HG03097 (cell line): ENCODE data around the gene GIMAP7.
A peak's percentile ranks its signal among the peaks of the same experiment; 100 is the strongest.
"Not testable (repeated sequence)": the region's sequence is repeated elsewhere in the genome, so short reads cannot be mapped to it uniquely, and the experiment has no call there.

Source experiments
- ATAC-seq: cut with Tn5 transposase; IDR thresholded peaks from one replicate; pipeline ENCODE4 v1.9.1; 2021; ENCODE audit not compliant: unreplicated experiment, low FRiP score

GIMAP7 gene

GRCh38 chr7:150514748-150515222, at the start of gene GIMAP7:
TSS of gene GIMAP7 (plus strand) at chr7:150514872. CDS start at chr7:150519975, 5,103 bp downstream.
- ATAC-seq: peak; percentile 65

DNA sequence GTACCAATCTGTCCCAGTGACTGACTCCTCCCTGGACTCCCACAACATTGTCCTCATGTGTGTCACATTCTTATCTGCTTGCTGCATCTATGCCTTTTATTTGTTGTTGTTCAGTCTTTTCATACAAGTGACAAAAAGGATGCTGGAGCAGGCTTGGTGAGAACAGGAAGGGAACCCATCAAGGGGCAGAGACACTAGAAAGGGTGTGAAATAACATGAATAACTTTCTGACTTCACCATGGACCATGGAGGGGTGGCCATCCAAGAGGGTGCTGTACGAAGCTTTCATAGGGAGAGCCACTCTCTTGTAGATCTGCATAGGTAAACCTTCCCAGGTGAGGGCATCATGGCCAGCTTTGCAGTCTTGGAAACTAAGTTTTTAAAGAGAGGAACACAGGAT, 49.7 kb upstream of the GIMAP7 start:
- no peak for ATAC-seq

DNA sequence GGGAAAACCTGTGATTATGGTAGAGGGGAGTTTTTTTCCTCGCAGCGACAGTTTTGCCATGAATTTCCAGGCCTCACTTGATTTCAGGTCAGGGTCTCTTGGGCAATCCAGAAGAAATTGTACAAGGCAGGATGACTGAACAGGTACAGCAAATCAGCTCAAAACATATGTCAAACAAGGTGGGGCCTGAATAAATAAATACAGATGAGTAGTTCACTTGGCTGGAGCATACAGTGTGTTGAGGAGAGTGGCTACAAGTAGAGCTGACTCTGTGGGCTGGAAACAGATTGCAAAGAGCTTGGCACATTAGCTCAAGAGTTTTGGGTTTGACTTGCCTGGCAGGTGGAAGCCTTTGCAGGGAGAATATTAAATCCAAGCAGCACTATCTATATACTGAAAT, 49.3 kb upstream of the GIMAP7 start:
- no peak for ATAC-seq

DNA sequence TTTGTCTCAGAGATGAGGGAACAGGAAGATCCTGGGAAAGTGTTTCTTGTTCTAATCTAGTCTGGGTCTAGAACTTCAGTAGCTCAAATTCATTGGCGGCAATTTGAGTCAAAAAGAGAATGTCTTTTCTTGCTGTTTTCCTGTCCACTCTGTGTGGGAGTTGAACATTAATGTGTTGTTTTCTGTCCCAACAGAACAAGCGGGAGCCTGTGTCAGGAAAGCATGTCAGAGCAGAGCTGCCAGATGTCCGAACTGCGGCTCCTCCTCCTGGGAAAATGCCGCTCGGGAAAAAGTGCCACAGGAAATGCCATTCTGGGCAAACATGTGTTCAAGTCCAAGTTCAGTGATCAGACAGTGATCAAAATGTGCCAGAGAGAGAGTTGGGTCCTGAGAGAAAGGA, 48.2 kb upstream of the GIMAP7 start:
- no peak for ATAC-seq

DNA sequence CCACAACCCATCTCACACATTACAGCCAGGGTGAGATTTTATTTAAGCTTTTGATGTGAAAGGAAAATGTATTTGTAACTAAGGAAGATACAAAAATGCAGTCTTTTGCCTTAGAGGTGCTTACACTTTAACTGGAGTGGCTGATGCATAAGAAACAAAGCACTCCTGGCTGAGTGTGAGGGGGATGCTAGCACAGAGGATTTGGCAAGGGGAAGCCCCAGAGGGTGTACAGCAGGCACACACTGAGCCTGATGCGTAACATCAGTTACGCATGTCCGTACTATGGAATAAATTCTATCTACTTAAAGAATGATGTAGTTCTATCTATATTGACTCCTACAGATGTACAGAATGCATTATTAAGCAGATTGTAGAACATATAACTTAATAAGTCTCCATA, 46.4 kb upstream of the GIMAP7 start:
- no peak for ATAC-seq

GRCh38 chr7:150471886-150472285, 42.8 kb upstream of the GIMAP7 start:
- no peak for ATAC-seq

DNA sequence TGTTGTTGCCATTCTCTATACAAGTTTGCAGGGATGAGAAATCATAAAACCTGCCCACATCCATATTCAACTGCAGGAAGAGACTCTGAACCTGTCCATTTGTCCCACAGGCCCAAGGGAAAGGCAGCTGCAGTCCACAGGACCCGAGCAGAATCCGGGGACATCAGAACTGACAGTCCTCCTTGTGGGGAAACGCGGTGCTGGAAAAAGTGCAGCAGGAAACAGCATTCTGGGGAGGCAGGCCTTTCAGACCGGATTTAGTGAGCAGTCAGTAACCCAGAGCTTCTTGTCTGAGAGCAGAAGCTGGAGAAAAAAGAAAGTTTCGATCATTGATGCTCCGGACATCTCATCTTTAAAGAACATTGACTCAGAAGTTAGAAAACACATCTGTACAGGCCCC, 40.8 kb upstream of the GIMAP7 start:
- no peak for ATAC-seq

DNA sequence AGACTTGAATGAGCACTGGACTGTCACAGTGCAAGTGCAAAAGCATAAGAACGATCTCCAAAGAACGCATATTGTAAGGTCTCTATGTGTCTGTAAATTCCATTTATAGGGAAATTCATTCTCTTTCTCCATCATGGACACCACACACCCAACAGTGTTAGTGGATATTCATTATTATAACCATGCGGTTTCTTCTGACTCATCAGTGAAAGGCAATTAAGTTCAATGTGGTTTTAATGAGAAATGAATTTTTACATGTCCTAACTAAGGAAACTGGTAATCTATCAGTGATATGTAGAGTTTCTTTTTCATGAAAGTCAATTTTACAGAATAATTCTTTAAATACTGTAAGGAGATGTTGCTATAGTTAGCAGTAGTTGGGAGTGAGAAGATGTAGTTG, 38.4 kb upstream of the GIMAP7 start:
- no peak for ATAC-seq

DNA sequence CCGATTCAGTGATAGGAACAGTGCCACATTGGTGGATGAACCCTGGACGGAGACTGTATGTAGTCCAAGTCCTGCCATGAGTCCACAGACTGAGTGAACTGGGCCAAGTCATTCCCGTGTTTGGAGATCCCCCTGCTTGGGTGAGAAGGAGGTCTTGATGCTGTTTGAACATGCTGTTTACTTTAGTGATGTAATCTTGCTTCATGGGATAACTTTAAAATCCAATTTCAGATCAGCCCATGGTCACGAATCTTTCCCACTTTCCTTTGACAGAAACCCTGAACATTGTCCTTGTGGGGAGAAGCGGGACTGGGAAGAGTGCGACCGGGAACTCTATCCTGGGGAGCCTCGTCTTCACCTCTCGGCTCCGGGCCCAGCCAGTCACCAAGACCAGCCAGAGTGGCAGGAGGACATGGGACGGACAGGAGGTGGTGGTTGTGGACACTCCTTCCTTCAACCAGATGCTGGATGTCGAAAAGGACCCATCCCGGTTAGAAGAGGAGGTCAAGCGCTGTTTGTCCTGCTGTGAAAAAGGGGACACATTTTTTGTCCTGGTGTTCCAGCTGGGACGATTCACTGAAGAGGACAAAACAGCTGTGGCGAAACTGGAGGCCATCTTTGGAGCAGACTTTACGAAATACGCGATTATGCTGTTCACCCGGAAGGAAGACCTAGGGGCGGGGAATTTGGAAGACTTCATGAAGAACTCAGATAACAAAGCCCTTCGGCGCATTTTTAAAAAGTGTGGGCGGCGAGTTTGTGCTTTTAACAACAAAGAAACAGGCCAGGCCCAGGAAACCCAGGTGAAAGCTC, 37.6 kb upstream of the GIMAP7 start:
- ATAC-seq: no peak

GRCh38 chr7:150479023-150479716, 35.5 kb upstream of the GIMAP7 start:
- no peak for ATAC-seq

DNA sequence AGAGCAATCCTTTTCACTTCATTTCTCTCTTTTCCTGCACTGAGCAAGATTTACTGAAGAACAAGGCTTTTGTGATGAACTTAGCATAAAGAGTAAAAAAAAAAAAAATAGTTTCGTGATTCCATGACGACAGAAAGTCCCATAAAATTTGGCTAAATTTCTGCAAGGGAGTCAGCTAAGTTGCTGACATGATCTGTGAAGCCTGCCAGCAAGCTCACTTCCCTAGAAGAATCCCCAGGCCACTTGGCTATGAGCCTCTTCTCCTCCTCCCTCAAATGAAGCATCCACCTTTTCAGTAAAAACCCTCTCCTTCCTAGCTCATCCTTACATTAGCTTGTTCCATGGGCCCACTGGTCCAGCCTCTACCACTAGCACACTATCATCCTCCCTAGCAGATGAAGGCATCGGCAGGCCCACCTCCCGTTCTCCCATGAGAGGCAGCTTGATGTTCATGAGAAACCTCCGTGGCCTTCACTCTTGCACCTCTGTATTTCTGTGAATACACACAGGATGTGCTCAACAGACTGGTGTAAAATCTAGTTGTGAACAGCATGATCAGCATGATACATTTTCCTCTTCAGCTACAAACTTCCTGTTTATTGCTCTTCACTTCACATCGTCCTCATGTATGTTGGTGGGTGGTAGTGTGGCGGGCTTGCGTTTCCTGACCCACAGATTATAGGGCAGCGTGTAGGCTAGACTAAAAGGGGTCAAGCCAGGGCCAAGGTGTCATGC, 33.3 kb upstream of the GIMAP7 start:
- no peak for ATAC-seq

DNA sequence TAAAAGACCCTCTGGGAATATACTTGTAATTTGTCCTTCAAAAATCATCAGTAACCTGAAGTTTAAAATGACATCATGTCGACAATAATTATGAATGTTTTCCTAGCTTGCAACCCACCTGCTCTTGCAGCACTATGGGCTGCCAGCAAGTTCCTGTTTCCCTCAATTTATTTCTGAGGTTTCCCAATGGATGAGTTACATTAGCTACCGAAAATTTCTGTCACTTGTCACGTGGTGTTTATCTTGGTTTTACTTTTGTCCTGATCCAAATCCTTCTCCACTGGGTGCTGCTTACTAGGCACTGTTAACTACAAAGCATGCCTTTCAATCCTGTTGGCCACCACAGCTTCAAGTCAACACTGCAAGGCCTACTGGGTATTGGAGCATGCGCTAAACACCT, 32.8 kb upstream of the GIMAP7 start:
- no peak for ATAC-seq

DNA sequence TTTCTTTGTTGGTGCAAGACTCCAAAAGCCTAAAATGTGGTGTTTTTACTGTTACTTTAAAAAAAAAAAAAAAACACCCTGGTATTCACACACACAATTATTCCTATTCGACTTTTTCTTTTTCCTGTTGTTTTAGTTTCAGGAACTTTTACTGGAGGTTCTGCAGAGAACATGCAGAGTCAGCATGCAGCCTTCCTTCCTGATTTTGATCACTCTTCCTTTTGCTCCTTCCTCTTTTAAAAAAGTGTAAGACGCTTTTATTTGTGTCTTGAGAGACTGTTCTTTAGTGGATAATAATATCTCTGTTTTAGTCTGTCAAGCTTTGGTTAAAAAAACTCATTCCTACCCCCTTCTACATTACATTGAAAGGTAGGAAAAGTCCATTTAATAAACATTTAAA, 31.2 kb upstream of the GIMAP7 start:
- not testable (repeated sequence) for ATAC-seq

GRCh38 chr7:150484071-150484470, 30.6 kb upstream of the GIMAP7 start:
- not testable (repeated sequence) for ATAC-seq

DNA sequence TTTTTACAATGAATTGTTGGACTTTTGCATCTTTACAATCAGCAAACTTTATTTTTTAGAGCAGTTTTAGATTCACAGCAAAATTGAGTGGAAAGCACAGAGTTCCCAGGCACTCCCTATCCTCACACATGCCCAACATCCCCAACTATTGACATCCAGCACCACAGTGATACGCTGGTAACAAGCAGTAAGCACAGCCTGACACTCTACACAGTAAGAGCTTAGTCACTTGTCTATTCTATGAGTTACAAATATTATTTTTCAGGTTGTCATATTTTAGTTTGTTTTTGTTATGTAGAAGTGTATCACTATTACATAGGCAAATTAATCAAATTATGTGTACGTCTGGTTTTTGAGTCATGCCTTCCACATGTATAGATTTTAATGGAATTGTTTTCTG, 27.0 kb upstream of the GIMAP7 start:
- no peak for ATAC-seq

GRCh38 chr7:150489782-150490181, 24.9 kb upstream of the GIMAP7 start:
- no peak for ATAC-seq

DNA sequence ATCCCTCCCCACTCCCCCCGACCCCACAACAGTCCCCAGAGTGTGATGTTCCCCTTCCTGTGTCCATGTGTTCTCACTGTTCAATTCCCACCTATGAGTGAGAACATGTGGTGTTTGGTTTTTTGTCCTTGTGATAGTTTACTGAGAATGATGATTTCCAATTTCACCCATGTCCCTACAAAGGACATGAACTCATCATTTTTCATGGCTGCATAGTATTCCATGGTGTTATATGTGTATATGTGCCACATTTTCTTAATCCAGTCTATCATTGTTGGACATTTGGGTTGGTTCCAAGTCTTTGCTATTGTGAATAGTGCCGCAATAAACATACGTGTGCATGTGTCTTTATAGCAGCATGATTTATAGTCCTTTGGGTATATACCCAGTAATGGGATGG, 21.2 kb upstream of the GIMAP7 start:
- not testable (repeated sequence) for ATAC-seq

GRCh38 chr7:150502519-150502918, 12.2 kb upstream of the GIMAP7 start:
- ATAC-seq: no peak

- no peak for ATAC-seq
Observed at GRCh38 chr7:150503155-150503554, 11.5 kb upstream of the GIMAP7 start.

DNA sequence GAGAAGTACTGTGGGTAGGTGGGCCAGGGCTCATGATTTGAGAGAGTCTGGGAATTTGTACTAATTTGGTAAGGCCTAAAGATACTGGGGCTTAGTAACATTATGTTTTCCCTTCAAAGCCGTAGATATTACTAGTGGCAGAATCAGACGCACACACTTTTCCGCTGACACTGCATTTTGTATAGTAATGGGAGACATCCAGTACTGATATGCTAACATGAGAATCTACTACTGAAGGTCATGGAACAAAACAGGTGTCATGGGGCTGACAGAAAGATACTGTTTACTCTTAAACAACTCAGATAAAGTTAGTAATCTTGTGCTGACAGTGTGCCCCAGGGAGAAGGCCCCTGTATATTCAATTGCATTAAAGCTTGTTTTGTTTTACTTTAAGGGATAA, 11.1 kb upstream of the GIMAP7 start:
- ATAC-seq: no peak

DNA sequence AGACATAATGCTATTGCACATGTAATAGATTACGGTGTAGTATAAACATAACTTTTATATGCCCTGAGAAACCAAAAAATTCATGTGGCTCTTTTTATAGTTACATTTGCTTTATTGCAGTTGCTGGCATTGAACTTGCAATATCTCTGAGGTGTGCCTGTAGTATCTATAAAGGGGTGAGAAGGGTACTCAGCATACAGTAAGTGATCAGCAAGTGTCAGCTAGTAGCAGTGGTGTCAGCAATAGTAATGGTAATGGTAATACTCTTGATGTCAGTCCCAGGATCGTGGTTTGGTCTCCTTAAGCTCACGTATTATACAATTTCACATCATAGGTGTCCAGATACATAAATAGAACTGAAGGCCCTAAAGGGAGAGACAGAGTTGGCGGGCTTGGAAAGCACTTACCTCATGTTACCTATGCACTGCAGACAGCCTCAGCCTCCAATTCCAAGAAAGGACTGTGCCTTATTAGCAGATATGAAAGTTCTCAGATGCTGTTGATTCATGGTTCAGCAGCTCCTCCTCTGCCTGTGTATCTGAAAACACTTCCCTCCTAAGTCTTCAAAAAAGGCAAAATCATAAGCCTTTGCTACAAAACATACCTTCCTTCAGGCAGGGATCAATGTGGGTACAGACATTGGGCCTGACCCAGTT, 6.6 kb upstream of the GIMAP7 start:
- no peak for ATAC-seq
